ENCODE results near the gene MED12L.

The MED12L gene

GRCh38 chr3:151259664-151260063 is 174.2 kb downstream of the MED12L start:
- TF ChIP-seq CTCF (IDR thresholded peaks at IDR 0.05; ENCODE audit: low read depth, low read length), result no peak
- Histone ChIP-seq H3K9me3 (no peaks in the 10 kb centered on the region), H3K27me3 (no peaks in the 10 kb centered on the region), H3K4me3 (ENCODE audit: low read depth, low read length) (no peak overlapping the region), H3K4me1 (no peaks in the 10 kb centered on the region), H3K36me3 (no peaks in the 10 kb centered on the region)
- DNase-seq, result no peak

GRCh38 chr3:151262871-151263525 is 177.5 kb downstream of the MED12L start:
- TF ChIP-seq CTCF (IDR thresholded peaks at IDR 0.05; ENCODE audit: low read depth, low read length), result no peak
- H3K9me3 ChIP-seq, result no peaks in the 10 kb centered on the region
- H3K4me3 ChIP-seq (ENCODE audit: low read depth, low read length), result no peak overlapping the region
- no peaks in the 10 kb centered on the region for H3K27me3 ChIP-seq
- no peaks in the 10 kb centered on the region for H3K36me3 ChIP-seq
- no peaks in the 10 kb centered on the region for H3K4me1 ChIP-seq
- DNase-seq, result no peak

- H3K4me3 ChIP-seq (ENCODE audit: low read depth, low read length), result no peak overlapping the region
- H3K4me1 ChIP-seq, result no peaks in the 10 kb centered on the region
- H3K27me3 ChIP-seq, result no peaks in the 10 kb centered on the region
- no peaks in the 10 kb centered on the region for H3K9me3 ChIP-seq
- DNase-seq, result no peak
- H3K36me3 ChIP-seq, result no peaks in the 10 kb centered on the region
- TF ChIP-seq CTCF (IDR thresholded peaks at IDR 0.05; ENCODE audit: low read depth, low read length), result no peak
These were observed 179.1 kb downstream of the MED12L start for GRCh38 chr3:151264605-151265004.

- no peaks in the 10 kb centered on the region for H3K27me3 ChIP-seq
- no peaks in the 10 kb centered on the region for H3K4me1 ChIP-seq
- DNase-seq, result no peak
- no peak overlapping the region for H3K4me3 ChIP-seq (ENCODE audit: low read depth, low read length)
- H3K9me3 ChIP-seq, result no peaks in the 10 kb centered on the region
- TF ChIP-seq CTCF (IDR thresholded peaks at IDR 0.05; ENCODE audit: low read depth, low read length), result no peak
- no peaks in the 10 kb centered on the region for H3K36me3 ChIP-seq
These were observed 179.7 kb downstream of the MED12L start for GRCh38 chr3:151265166-151265565.

- Histone ChIP-seq H3K9me3 (no peaks in the 10 kb centered on the region), H3K27me3 (no peaks in the 10 kb centered on the region), H3K36me3 (no peaks in the 10 kb centered on the region), H3K4me1 (no peaks in the 10 kb centered on the region), H3K4me3 (ENCODE audit: low read depth, low read length) (no peak overlapping the region)
- DNase-seq, result no peak
- no peak for TF ChIP-seq CTCF (IDR thresholded peaks at IDR 0.05; ENCODE audit: low read depth, low read length)
These were observed 180.4 kb downstream of the MED12L start for GRCh38 chr3:151265866-151266265.

- no peak overlapping the region for H3K4me3 ChIP-seq (ENCODE audit: low read depth, low read length)
- TF ChIP-seq CTCF (IDR thresholded peaks at IDR 0.05; ENCODE audit: low read depth, low read length), result no peak
- H3K9me3 ChIP-seq, result no peaks in the 10 kb centered on the region
- no peaks in the 10 kb centered on the region for H3K4me1 ChIP-seq
- H3K36me3 ChIP-seq, result no peaks in the 10 kb centered on the region
- DNase-seq, result no peak
- no peaks in the 10 kb centered on the region for H3K27me3 ChIP-seq
These were observed 181.6 kb downstream of the MED12L start for GRCh38 chr3:151267066-151267465.
